NB4 (cell line): Measurements from ENCODE around the gene SH3GL1.
"Not testable (repeated sequence)": the region's sequence is repeated elsewhere in the genome, so short reads cannot be mapped to it uniquely, and the experiment has no call there.

Experiments used
- DNase-seq: peaks from one replicate; pipeline ENCODE4 v3.0.0; 2010; ENCODE audit warnings: low read depth
- H3K4me3 ChIP-seq: one replicate; pipeline ENCODE4 v1.5.1; 2011; ENCODE audit warnings: mild to moderate bottlenecking, low read depth, low read length, moderate library complexity
- CTCF ChIP-seq: IDR thresholded peaks from one replicate; pipeline ENCODE4 v1.5.1; 2012; ENCODE audit warnings: low read depth, low read length
- MAX ChIP-seq: IDR thresholded peaks from 2 replicates; pipeline ENCODE4 v1.6.1; 2011; ENCODE audit warnings: low read depth, low read length
- MYC ChIP-seq: IDR thresholded peaks from 2 replicates; pipeline ENCODE4 v1.6.1; 2011; ENCODE audit warnings: low read depth, low read length
- POLR2A ChIP-seq: IDR thresholded peaks from 2 replicates; pipeline ENCODE4 v1.6.1; 2011; ENCODE audit warnings: mild to moderate bottlenecking; ENCODE audit not compliant: insufficient read length; ENCODE audit errors: extremely low read depth

SH3GL1 gene

GRCh38 chr19:4350111-4350510 is 50.2 kb downstream of the SH3GL1 start:
- TF ChIP-seq POLR2A (no peak), MAX (no peak), MYC (no peak), CTCF (no peak)
- DNase-seq: no peak
- no peak overlapping the region for H3K4me3 ChIP-seq

GRCh38 chr19:4349225-4349624 is 51.1 kb downstream of the SH3GL1 start:
- DNase-seq, H3K4me3 ChIP-seq: not testable (repeated sequence)

GRCh38 chr19:4347521-4347920 is 52.8 kb downstream of the SH3GL1 start:
- DNase-seq: no peak
- H3K4me3 ChIP-seq: no peak overlapping the region
- TF ChIP-seq POLR2A: no peak

- H3K4me3 ChIP-seq: no peak overlapping the region
- no peak for DNase-seq
- no peak for TF ChIP-seq POLR2A
- TF ChIP-seq MAX: no peak
- TF ChIP-seq MYC: no peak
- no peak for TF ChIP-seq CTCF
Observed at GRCh38 chr19:4346020-4346383, 54.3 kb downstream of the SH3GL1 start.

GRCh38 chr19:4345342-4346019 is 54.9 kb downstream of the SH3GL1 start:
- no peak for DNase-seq
- H3K4me3 ChIP-seq: no peak overlapping the region
- TF ChIP-seq MAX: no peak
- TF ChIP-seq POLR2A: no peak
- no peak for TF ChIP-seq MYC
- TF ChIP-seq CTCF: no peak

- no peak for TF ChIP-seq POLR2A
- no peak for TF ChIP-seq CTCF
- no peak for TF ChIP-seq MAX
- no peak for TF ChIP-seq MYC
- peak; percentile 79 for DNase-seq
- peak within 1 kb of the TSS; percentile 65 for H3K4me3 ChIP-seq
Observed at GRCh38 chr19:4343370-4344307, 56.7 kb downstream of the SH3GL1 start, which contains the start of gene MPND. MPND (plus strand) TSS chr19:4343562; CDS start chr19:4343594, 32 bp downstream.
